Measurements from ENCODE around the gene FHAD1.

FHAD1 gene

DNA sequence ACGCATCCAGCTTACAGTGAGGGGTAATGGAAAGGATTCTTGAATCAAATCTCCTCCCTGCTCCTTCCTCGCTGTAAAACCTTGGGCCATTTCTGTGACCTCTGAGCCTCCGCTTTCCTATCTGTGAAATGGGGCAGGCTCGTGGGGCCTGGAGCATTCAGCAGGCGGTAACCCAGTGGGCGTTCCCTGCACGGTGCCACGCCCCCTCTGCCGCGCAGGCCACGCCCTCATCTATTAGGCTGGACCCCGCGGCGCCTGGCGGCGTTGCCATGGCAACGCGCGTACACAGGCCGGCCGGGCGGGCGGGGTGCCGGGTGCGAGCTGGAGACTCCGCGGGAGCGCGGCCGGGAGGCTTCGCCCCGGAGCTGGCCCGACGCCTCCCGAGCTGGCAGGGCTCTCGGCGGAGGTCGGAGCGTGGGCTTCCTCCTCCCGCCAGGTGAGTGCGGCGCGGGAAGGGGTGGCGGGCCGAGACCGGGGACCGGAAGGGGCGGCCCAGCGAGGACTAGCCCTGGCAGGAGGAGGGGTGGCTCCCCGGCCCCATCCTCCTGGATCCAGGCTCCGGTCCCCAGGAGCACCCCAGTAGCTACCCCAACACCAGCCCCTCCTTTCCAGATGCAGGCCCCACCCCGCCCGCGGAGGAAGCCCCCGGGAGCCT is at the start of gene FHAD1:
TSS of gene FHAD1 (plus strand) at position 264 of the 655 bp plus-strand sequence. CDS start 4,562 bp downstream, outside the sequence.
- in situ Hi-C loops (cut with MboI; ENCODE audit: low sequenced_read_pairs) = no loop called here

DNA sequence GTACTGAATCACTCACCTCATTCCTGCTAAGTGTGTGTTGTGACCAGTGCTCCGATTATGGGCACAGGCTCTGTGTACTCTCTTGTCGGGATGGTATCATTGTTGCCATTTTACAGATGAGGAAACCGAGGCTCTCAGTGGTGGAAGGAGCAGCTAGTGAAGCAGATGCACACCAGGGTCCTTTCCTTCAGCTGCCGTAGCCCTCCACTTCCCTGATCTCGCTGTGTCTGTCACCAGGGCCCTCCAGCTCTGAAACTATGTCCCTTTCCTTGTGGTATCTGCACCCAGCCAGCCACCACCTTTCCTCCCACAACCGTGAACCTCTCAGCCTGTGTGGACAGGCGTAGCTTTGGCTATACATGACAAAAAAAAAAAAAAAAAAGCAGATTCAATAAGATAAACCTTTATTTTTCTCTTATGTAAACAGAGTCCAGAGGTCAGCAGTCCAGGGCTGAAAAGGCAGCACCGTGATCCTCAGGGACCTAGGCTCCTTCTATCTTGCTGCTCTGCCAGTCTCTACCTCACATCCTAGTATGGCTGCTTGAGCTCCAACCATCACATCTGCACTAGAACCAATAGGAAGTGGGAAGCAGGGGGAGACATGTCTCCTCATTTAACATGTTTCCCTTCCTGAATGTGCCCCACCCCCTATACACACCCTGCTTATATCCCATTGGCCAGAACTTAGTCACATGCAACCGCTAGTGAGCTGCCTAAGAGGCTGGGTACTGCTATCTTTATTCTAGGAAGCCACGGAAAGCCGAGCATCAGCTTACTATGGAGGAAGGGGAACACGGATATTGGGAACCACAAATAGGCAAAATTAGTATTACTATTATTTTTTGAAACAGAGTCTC is 49.2 kb upstream of the FHAD1 start:
- in situ Hi-C loops (cut with MboI; ENCODE audit: low sequenced_read_pairs) = no loop called here

DNA sequence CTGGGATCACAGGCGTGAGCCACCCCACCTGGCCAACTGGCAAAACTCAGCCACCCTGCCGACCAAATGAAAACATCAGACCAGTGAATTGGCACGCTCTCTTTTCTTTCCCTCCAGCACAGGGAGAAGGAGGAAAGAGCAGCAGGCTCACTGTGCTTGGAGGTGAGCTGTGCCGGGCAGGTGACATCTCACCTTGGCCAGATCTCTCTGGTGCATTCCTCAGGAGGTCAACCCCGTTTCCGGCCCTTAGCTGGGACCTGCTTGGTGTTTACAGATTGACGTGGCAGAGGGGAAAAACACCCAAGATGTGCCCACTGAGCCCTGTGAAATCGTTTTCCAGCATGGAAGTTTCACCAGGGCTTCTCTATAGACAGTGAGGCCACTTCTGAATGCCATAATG is 48.3 kb upstream of the FHAD1 start:
- in situ Hi-C loops (cut with MboI; ENCODE audit: low sequenced_read_pairs) = no loop called here

DNA sequence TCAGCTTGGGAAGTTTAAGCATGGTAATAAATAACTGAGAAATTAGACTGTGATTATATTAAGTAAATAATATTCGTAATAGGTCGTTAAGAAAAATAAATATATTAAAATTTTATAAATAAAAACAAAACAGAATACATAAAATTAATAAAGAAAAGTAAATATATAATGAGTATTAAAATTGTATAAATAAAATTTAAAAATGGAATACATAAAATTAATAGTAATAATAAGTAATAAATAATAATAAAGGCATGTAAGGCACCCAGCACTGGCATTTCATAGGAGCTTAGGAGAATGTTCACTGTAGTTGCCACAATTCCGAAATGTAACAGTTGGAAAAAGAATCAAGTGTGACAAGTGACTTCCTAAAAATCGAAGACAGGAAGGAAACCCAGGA is 45.8 kb upstream of the FHAD1 start:
- in situ Hi-C loops (cut with MboI; ENCODE audit: low sequenced_read_pairs) = no loop called here

DNA sequence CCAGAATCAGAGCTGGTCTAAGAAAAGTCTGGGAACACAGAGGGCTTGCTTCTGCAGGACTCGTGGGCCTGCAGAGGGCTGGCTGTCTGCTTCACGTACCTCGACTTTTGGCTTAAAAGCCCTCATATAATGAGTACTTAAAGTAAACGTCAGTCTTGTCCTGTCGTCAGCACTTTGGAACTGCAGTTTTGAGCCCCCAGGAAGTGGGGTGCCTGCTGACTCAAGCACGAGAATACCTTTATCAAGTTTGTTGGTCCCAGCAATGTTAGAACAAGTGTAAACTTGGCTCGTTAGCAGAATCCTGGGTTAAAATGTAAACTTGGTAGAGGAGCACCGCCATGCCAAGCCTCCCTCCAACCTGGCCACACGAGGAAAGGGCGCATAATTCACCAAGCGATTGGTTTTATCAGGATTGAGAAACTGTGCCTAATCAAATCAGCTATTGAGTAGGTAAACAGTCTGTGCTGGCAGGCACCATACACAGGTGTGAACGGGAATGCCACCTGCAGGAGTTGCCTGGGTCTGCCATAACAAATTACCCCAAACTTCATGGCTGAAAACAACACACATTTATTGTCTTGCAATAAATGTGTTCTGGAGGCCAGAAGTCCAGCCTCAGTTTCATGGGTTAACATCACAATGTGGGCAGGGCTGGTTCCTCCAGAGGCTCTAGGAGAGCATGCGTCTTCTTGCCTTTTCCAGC is 45.0 kb upstream of the FHAD1 start:
- in situ Hi-C loops (cut with MboI; ENCODE audit: low sequenced_read_pairs) = no loop called here

DNA sequence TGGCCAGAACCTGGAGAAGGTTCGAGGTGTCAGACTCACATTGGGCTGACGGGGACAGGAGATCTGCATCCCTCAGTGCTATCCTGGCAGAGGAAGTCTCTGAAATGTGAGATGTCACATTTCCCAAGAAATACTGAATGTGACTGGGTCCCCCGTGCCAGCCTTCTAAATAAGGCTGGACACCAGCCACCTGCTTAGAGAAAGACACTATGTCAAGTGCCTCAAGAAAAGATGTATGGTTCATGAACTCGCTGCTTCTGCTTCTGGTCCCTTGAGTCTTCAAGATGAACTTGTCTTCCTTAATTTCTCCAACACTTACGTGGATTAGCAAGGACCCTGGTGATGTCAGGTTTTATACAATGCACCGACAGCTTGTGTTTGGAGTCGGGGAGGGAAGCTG is 42.1 kb upstream of the FHAD1 start:
- in situ Hi-C loops (cut with MboI; ENCODE audit: low sequenced_read_pairs) = no loop called here

DNA sequence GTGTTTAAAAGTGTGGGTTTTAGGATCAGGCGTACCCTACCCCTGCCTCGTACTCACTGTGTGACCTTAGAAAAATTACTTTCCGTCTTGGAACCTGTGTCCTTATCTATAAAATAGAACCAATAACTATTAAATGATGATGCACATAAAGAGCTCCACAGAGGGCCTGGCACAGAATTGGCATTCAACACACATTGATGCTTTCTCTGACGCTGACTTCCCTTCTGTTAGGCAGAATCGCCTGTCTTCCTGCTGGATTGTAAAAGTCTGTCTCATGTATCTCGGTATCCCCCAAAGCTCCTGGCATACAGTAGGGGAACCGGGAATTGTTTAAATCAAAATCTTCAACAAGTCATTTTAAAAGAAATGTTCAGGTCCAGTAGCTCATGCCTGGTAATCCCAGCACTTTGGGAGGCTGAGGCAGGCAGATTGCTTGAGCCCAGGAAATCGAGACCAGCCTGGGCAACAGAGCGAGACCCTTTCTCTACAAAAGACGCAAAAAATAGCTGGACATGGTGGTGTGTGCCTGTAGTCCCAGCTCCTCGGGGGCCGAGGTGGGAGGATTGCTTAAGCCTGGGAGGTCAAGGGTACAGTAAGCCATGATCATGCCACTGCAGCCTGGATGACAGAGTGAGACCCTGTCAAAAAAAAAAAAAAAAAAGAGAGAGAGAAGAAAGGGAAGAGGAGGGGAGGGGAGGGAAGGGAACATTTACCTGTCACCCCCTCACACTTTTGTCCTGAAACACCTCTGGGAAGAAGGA is 41.3 kb upstream of the FHAD1 start:
- in situ Hi-C loops (cut with MboI; ENCODE audit: low sequenced_read_pairs) = no loop called here

DNA sequence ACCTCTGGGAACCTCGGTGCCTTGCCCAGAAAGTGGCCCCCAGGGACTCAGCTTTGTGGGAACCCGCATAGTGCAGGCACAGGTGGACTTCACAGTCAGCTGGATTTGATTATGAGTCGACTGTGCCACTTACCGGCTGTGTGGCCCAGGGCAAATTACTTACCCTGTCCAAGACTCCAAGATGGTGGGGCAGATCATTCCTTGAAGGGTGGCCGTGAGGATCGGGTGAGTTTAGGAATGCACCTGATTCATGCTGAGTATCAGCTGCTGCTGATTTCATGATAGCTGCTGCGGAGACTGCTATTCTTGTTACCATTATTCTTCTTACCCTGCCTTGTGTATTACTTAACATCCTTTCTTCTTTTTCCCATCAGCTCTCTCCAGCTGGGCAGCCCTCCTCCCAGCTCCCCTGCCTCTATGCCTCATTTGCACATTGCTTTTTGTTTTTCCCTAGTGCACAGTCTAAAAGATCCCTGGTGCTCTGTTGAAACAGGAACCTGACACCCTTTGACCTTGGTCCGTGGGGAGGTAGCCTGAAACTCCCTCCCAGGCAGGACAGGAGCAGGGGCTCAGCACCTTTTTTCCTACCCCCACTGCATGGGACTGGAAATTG is 40.5 kb upstream of the FHAD1 start:
- in situ Hi-C loops (cut with MboI; ENCODE audit: low sequenced_read_pairs) = no loop called here

DNA sequence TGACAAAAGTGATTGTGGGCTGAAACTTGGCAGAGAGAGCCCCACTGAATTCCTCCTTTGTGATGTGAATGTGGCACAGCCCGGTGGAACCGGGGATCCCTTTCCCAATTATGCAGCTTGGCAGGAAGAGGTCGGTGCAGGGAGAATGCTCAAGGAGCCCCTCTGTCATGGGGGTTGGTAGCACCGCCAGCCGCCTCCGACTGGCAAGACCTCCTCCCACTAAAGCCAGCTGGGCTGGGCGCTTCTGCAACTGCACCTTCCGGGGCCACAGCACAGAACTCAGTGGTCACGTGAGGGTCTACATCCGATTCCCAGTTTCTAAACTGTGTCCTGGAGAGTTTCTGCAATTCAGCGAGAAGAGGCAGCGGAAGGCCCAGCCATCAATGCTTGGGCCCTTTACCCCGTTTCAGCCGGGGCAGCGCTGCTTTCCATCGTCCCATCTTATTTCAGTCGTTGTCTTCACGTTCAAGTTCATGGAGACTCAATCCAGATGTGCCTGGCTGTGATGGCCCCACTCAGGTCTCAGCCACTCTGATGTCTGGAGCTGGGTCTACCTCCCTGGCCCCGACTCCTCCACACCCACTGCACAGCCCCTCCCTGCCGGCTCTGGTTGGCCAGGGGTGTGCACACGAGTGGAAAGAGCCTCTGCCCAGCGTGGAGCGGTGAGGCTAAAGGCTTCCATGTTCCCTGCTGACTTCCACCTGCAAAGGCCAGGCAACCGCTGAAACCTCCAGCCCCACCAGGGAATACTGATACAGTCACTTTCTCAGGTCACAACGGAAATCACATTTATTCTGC is 39.8 kb upstream of the FHAD1 start:
- in situ Hi-C loops (cut with MboI; ENCODE audit: low sequenced_read_pairs) = no loop called here

DNA sequence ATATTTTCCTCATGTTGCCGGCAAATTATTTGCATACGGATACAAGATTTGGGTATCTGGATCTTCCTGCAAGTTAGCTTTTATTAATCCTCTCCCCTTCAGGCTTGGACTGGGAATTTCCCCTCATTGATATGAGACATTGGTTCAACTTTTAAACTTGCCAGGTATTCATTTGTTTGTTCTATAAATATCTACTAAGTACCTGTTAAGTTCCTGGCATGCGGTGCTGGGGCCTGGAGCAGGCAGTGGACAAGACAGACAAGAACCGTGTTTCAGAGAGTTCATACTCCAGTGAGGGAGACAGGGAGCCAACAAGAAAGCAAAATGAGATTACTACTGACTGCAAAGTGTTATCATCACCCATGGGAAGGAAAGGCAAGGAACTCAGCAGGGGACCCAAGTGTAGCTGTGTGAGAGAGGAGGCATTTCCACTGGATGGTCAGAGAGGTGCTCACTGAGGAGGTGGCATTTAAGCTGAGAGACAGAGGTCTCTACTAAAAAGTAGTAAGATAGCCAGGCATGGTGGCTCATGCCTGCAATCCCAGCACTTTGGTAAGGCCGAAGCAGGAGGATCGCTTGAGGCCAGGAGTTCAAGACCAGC is 39.1 kb upstream of the FHAD1 start:
- in situ Hi-C loops (cut with MboI; ENCODE audit: low sequenced_read_pairs) = no loop called here

DNA sequence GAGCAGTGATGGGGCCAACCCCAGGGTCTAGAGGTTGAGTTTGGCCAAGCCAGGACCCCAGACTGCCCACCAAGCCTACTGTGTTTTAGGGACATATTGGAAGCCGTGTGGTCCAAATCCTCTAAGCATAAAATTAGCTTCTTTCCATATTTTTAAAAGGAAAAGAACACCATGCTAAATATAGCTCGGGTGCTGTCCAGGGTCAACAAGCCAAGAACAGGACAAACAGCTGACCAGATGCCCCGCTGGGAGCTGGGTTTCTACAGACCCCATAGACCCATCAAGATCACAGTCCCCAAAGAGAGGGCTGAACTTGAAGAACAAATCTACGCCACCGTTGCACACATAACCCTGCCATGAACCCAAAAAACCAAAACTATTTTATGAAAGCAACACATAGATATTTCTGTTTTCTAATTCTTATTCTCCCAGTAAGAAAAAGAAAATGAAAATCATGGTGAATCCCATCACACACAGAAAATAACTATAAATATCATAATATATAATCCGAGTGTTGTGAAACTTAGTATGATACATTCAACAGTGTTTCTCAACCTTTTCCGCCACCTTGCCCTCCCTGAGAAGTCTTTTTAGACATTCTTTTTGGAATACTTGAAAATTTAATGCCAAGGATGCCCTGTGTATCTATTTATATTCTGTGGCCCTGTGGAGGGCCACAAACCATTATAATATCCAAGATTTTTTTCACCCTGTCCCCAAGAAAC is 36.2 kb upstream of the FHAD1 start:
- in situ Hi-C loops (cut with MboI; ENCODE audit: low sequenced_read_pairs) = no loop called here

DNA sequence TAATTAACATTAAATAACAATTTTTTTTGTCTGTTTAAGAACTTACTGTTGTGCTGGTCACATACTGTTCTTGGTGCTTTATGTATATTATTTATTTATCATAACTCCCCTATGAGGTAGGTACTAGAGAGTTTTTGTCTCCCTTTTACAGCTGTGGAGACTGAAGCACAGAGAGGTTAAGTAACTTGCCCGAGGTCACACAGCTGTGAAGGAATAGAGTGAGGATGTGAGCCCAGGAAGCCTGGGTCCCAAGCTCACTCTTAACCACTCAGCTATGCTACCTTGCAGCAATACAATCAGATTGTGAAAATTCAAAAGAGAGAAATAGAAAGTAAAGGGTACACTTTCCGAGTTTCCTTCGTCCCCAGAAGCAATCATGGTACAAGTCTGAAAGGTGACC is 35.6 kb upstream of the FHAD1 start:
- in situ Hi-C loops (cut with MboI; ENCODE audit: low sequenced_read_pairs) = no loop called here

DNA sequence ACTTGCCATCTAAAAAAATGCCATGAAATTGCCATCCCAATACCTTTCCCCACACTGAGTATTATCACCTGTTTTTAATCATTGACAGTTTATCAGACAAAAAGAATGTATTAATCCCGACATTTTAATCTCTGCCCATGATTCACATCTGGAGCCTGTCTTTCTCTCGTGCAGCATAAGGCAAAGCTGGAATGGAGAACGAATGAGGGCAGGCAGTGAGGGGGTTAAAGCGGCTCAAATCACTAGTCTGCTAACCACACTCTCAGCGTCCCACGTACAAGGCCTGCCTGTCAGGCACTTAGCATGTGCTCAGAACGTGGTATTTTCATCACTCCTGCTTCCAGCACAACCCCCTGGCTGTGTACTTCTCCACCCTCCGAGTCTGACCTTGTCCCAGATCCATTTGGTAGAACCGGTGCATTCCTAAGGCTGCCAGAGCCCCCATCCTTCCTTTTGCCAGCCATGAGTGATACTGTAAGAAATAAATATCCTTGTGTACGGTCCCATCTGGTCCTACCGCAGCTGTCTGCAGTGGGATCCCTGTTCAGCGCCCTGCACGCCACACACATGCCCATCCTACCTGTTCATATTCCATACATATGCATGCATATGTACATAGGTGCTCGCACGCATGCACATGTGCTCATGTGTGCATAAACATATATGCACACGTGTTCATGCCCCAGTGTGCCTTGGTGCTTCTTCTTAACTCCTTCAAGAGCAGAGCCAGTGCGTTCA is 34.6 kb upstream of the FHAD1 start:
- in situ Hi-C loops (cut with MboI; ENCODE audit: low sequenced_read_pairs) = no loop called here

DNA sequence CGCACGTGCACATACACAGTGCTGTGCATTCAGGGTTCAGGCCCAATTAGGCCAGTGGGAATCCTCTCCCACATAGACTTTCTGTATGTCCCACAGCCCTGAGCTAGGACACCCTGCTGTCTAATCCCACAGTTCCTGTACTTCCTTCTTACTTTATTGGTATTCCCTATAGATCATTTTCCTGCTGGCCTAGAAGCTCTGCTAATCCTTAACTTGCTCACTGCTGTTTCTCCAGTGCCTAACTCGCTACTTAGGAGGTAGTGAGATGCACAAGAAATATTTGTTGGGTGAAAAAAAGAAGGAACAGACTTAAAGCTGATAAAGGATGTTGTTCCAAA is 34.1 kb upstream of the FHAD1 start:
- in situ Hi-C loops (cut with MboI; ENCODE audit: low sequenced_read_pairs) = no loop called here

DNA sequence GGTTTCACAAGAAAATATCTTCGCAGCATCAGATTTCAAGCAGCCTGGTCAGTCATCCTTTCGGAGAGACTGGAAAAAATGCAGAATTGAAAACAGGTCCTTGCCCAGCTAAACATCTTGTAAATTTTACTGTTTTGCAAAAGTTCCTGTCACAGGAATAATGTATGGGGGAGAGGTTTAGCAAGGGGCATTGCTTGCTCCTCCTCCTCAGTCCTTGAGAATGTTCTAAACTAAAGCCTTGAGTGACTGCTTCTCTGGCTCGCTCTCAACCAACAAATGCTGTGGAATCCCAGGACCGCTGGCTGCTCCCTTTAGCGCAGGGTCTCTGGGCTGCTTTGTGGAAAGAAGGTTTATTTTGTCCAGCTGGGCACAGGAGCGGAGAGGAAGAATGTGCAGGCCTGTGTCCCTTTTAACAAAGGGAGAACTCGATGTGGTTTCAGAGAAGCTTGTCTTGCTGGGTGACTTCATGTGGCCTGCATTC is 33.6 kb upstream of the FHAD1 start:
- in situ Hi-C loops (cut with MboI; ENCODE audit: low sequenced_read_pairs) = no loop called here

DNA sequence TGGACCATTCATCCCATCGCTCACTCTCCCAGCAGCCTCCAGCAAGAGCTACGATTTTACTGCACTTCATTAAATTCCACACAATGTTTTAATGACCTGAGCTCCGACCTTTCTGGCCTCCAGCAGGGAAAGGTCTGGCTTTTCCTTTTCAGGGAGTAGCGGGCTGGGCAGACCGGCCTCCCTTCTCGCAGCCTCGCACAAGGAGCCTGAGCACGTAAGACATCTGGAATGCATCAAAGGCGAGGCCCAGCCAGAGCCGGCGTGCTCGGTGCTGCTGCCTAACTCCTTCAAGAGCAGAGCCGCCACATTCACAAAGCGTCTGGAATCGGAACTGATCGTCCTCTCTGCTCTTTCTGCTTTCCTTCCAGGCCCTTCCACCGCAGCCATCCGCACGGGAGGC is 32.5 kb upstream of the FHAD1 start:
- in situ Hi-C loops (cut with MboI; ENCODE audit: low sequenced_read_pairs) = no loop called here

DNA sequence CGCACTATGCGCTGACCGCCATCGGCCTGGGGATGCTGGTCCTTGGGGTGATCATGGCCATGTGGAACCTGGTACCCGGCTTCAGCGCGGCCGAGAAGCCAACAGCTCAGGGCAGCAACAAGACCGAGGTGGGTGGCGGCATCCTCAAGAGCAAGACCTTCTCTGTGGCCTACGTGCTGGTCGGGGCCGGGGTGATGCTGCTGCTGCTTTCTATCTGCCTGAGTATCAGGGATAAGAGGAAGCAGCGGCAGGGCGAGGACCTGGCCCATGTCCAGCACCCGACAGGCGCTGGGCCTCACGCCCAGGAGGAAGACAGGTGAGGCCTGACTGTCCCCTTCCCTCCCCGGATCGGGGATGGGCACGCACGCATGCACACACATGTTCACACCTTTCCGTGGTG is 31.9 kb upstream of the FHAD1 start:
- in situ Hi-C loops (cut with MboI; ENCODE audit: low sequenced_read_pairs) = no loop called here

DNA sequence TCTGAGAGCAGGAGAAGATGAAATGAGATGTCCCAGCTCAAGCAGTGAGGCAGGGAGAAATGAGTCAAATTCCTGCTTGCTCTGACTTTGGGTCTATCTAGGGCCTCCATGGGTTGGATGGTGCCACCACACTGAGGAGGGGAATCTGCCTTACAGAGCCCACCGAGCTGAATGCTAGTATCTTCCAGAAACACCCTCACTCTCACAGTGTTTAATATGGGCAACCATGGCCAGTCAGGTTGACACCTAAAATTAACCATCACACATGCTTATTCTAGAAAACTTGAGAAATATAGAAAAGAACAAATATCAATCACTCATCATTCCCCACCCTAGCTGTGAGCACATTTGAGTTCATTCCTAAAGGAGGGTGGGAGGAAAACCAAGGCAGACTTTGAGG is 29.4 kb upstream of the FHAD1 start:
- in situ Hi-C loops (cut with MboI; ENCODE audit: low sequenced_read_pairs) = no loop called here
